ENCODE data around the gene LYPD6B. TPM values are rescaled to one million over a fixed set of nuclear protein-coding genes. Genes with fewer than 3 reads are reported as not detected.

LYPD6B gene
- polyA plus RNA-seq, 3 donors: not detected

DNA sequence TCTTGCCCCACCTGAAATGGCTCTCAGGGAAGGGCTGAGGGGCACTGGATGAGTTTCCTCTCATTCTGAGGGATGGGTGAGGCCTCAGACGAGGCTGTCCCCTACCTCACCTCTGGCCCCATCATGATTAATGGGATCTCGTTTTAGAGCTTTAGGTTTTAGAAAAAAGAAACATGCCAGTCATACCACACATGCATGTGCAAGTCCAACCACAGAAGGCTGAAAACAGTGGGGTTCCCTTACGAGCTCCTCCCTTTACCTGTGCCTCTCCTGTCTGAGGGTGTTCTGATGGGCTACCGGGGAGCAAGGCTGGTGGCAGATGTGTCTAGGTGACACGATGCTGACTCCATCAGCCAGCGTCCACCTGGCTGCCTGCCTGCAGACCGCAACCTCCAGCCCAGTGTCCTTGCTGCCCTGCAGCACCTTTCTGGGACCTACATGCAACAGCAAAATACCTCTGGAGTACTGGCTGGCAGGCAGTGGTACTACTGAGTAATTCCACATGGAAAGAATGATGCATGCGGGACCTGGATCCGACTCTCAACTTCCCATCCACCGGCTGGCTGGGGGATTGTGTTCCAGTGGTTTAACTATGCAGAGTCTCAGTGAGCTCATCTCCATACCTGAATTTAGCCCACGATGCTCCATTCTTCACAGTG lies 9.1 kb upstream of the LYPD6B start:
- Mint-ChIP-seq H3K27ac (no peak overlapping the region), H3K36me3 (no peaks in the 10 kb centered on the region), H3K4me3 (no peak overlapping the region), H3K9me3 (no peaks in the 10 kb centered on the region), H3K4me1 (peaks cover 6% of the 10 kb centered on the region), H3K27me3 (ENCODE audit: low read depth in 3 of 3) (peaks cover 11 to 26% (median 17%) of the 10 kb centered on the region in 3 donors)
- Histone ChIP-seq H2AFZ (ENCODE audit: insufficient read depth, low read depth, low read length, poor library complexity, severe bottlenecking) (no peak overlapping the region), H3K36me3 (replicated peaks in 1 of 2; ENCODE audit: control insufficient read depth in 1 of 2, insufficient read depth in 2 of 2, low read length in 2 of 2) (no peaks in the 10 kb centered on the region), H3K79me2 (ENCODE audit: insufficient read depth, low read length) (no peaks in the 10 kb centered on the region), H3K27ac (ENCODE audit: low read depth in 1 of 2, low read length in 2 of 2) (no peak overlapping the region), H3K27me3 (ENCODE audit: control insufficient read depth in 2 of 2, insufficient read depth in 2 of 2, low read length in 2 of 2) (peaks cover 0 to 4% of the 10 kb centered on the region in 2 donors), H3K4me2 (replicated peaks; ENCODE audit: extremely low read depth, low read length, poor library complexity, severe bottlenecking) (no peak overlapping the region), H3K9me3 (replicated peaks in 1 of 2; ENCODE audit: control insufficient read depth in 1 of 2, insufficient read depth in 1 of 2, low read length in 2 of 2) (no peaks in the 10 kb centered on the region), H3K4me3 (replicated peaks in 1 of 3; ENCODE audit: low read depth in 2 of 3, low read length in 3 of 3) (no peak overlapping the region), H4K20me1 (ENCODE audit: insufficient read depth, low read length) (no peaks in the 10 kb centered on the region), H3K4me1 (ENCODE audit: control insufficient read depth in 1 of 2, insufficient read depth in 2 of 2, low read length in 2 of 2) (no peaks in the 10 kb centered on the region), H3K9ac (ENCODE audit: insufficient read depth, low read length, poor library complexity, severe bottlenecking) (no peak overlapping the region)
- intact Hi-C loops (cut with micrococcal nuclease): no loop called here
- TF ChIP-seq, protein P1, sequence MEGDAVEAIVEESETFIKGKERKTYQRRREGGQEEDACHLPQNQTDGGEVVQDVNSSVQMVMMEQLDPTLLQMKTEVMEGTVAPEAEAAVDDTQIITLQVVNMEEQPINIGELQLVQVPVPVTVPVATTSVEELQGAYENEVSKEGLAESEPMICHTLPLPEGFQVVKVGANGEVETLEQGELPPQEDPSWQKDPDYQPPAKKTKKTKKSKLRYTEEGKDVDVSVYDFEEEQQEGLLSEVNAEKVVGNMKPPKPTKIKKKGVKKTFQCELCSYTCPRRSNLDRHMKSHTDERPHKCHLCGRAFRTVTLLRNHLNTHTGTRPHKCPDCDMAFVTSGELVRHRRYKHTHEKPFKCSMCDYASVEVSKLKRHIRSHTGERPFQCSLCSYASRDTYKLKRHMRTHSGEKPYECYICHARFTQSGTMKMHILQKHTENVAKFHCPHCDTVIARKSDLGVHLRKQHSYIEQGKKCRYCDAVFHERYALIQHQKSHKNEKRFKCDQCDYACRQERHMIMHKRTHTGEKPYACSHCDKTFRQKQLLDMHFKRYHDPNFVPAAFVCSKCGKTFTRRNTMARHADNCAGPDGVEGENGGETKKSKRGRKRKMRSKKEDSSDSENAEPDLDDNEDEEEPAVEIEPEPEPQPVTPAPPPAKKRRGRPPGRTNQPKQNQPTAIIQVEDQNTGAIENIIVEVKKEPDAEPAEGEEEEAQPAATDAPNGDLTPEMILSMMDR (IDR thresholded peaks at IDR 0.05): no peak
- no peak for DNase-seq
- 95% methylated on average over 5 of the region's 11 CpGs for WGBS (ENCODE audit: insufficient coverage)

DNA sequence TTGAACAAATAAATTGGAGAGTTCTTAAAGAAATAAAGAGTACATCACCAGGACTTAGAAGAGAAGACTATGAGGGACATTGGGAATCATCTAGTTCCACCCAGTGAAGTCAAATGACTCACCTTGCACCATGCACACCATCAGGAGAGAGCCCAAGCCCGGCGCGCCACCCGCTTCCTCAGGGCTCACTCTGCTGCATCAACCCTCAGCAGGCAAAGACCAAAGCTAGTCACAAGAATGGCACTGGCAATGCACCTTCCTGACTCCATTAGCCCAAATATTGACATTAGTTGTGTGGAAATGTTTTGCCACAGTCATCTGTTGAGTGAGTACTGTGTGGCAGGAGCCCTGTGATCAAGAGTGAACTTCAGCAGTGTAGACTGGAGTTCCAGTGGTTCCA lies 7.1 kb upstream of the LYPD6B start:
- H3K79me2 ChIP-seq (ENCODE audit: insufficient read depth, low read length): no peaks in the 10 kb centered on the region
- intact Hi-C loops (cut with micrococcal nuclease): no loop called here
- Mint-ChIP-seq H3K4me3 (no peak overlapping the region), H3K27ac (no peak overlapping the region), H3K9me3 (no peaks in the 10 kb centered on the region), H3K27me3 (ENCODE audit: low read depth in 3 of 3) (peaks cover 9 to 24% (median 11%) of the 10 kb centered on the region in 3 donors), H3K4me1 (peaks cover 6% of the 10 kb centered on the region), H3K36me3 (peaks cover 0 to under 1% of the 10 kb centered on the region in 2 donors)
- TF ChIP-seq, protein P1 (IDR thresholded peaks at IDR 0.05): no peak
- no peak for DNase-seq
- 100% methylated on average over 4 of the region's 4 CpGs for WGBS (ENCODE audit: insufficient coverage)
- no peaks in the 10 kb centered on the region for H3K9me3 ChIP-seq (replicated peaks in 1 of 2; ENCODE audit: control insufficient read depth in 1 of 2, insufficient read depth in 1 of 2, low read length in 2 of 2)
- H3K36me3 ChIP-seq (replicated peaks in 1 of 2; ENCODE audit: control insufficient read depth in 1 of 2, insufficient read depth in 2 of 2, low read length in 2 of 2): no peaks in the 10 kb centered on the region
- no peaks in the 10 kb centered on the region for H4K20me1 ChIP-seq (ENCODE audit: insufficient read depth, low read length)
- no peak overlapping the region for H3K9ac ChIP-seq (ENCODE audit: insufficient read depth, low read length, poor library complexity, severe bottlenecking)
- no peaks in the 10 kb centered on the region for H3K4me1 ChIP-seq (ENCODE audit: control insufficient read depth in 1 of 2, insufficient read depth in 2 of 2, low read length in 2 of 2)
- H2AFZ ChIP-seq (ENCODE audit: insufficient read depth, low read depth, low read length, poor library complexity, severe bottlenecking): no peak overlapping the region
- no peak overlapping the region for H3K4me3 ChIP-seq (replicated peaks in 1 of 3; ENCODE audit: low read depth in 2 of 3, low read length in 3 of 3)
- no peak overlapping the region for H3K27ac ChIP-seq (ENCODE audit: low read depth in 1 of 2, low read length in 2 of 2)
- H3K4me2 ChIP-seq (replicated peaks; ENCODE audit: extremely low read depth, low read length, poor library complexity, severe bottlenecking): no peak overlapping the region
- peaks cover 0 to 7% of the 10 kb centered on the region in 2 donors for H3K27me3 ChIP-seq (ENCODE audit: control insufficient read depth in 2 of 2, insufficient read depth in 2 of 2, low read length in 2 of 2)
